Measurements from ENCODE around the gene S100P. TPM values are rescaled to one million over a fixed set of nuclear protein-coding genes. Genes with fewer than 3 reads are reported as not detected.

S100P gene
- total and polyA plus RNA-seq, 3 donors from 2014 or later: 0.19 to 3.5 (median 2.1) TPM

DNA sequence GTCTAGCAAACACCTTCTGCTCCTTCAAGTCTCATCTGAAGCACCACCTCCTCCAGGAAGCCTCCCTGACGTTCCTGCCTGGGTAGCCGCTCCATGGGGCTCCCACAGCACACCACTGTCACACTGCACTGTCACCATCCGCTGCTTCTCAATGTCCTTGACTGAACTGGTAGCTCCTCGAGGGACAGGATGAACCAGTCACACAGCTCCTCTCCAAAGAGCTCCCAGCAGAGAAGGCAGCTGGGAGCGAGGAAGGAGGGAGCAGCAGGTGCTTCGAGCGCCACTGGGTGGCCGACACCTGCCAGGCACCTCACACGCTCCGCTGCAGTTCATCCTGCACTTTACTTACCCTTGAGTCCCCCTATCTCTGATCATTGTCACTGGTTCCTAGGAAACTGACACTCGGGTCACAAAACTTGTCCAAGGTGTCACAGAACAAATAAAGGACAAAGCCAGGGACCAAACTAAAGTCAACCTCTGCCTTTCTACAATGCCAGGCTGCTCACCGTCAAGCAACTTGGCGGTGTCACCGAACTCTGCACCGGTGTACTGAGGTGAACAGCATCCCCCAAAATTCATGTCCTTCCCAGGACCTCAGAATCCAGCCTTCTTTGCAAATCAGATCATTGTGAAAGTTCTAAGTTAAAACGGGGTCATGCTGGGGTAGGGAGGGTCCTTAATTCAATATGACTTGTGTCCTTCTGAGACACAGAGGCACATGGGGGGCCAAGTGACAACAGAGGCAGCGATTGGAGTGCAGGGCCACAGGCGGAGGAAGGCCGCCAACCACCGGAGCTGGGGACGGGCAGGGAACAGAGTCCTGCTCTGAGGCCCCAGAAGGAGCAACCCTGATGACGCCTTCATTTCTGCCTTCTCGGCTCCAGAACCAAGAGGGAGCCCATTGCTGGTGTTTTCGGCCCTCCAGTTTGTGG lies 5.5 kb upstream of the S100P start:
- intact Hi-C loops (cut with DNase I; ENCODE audit: low total_unique reads): no loop called here
- no peak for TF ChIP-seq POLR2A (IDR thresholded peaks at IDR 0.05)
- TF ChIP-seq, protein P1, sequence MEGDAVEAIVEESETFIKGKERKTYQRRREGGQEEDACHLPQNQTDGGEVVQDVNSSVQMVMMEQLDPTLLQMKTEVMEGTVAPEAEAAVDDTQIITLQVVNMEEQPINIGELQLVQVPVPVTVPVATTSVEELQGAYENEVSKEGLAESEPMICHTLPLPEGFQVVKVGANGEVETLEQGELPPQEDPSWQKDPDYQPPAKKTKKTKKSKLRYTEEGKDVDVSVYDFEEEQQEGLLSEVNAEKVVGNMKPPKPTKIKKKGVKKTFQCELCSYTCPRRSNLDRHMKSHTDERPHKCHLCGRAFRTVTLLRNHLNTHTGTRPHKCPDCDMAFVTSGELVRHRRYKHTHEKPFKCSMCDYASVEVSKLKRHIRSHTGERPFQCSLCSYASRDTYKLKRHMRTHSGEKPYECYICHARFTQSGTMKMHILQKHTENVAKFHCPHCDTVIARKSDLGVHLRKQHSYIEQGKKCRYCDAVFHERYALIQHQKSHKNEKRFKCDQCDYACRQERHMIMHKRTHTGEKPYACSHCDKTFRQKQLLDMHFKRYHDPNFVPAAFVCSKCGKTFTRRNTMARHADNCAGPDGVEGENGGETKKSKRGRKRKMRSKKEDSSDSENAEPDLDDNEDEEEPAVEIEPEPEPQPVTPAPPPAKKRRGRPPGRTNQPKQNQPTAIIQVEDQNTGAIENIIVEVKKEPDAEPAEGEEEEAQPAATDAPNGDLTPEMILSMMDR (IDR thresholded peaks at IDR 0.05): no peak
- Histone ChIP-seq H3K27ac (no peak overlapping the region), H3K9me3 (no peaks in the 10 kb centered on the region), H3K4me3 (no peak overlapping the region), H3K4me1 (no peaks in the 10 kb centered on the region), H3K36me3 (ENCODE audit: low read depth, missing control alignments) (no peaks in the 10 kb centered on the region), H3K27me3 (no peaks in the 10 kb centered on the region)
- WGBS, 2 donors: 84 to 85% methylated on average over 24 of the region's 24 CpGs
- DNase-seq: no peak

DNA sequence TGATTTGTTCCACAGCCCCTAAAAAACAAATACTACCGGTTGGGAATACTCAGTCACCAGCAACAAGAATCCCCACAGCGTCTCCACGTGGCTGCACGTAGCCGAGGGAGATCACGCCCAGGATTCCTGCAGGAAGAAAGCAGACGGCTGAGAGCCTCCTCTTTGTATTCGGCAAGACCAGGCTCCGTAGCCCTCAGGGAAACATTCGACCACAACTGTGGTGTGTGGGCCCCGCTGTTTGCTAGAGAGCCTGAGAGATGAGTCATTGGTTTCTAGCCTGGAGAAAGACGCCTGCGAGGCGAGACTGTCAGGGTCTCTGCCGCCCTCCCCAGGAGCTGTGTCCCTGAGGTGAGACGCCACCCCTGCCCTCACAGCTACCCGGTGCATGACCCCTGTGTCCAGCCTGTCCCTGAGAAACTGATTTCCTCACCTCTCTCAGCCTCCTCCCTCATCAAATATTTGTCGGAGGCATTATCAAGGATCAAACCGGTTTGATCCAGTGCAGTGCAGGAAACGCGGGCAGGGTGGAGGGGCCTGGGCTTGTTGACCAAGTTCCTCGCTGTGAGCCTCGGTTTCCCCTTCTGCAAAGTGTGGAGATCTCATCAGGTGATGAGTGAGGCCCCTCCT lies 4.7 kb upstream of the S100P start:
- Histone ChIP-seq H3K4me3 (no peak overlapping the region), H3K9me3 (no peaks in the 10 kb centered on the region), H3K27ac (no peak overlapping the region), H3K36me3 (ENCODE audit: low read depth, missing control alignments) (no peaks in the 10 kb centered on the region), H3K27me3 (no peaks in the 10 kb centered on the region), H3K4me1 (no peaks in the 10 kb centered on the region)
- DNase-seq: no peak
- TF ChIP-seq, protein P1 (IDR thresholded peaks at IDR 0.05): no peak
- no peak for TF ChIP-seq POLR2A (IDR thresholded peaks at IDR 0.05)
- intact Hi-C loops (cut with DNase I; ENCODE audit: low total_unique reads): no loop called here
- 18 to 53% methylated on average over 23 of the region's 23 CpGs for WGBS, 2 donors

DNA sequence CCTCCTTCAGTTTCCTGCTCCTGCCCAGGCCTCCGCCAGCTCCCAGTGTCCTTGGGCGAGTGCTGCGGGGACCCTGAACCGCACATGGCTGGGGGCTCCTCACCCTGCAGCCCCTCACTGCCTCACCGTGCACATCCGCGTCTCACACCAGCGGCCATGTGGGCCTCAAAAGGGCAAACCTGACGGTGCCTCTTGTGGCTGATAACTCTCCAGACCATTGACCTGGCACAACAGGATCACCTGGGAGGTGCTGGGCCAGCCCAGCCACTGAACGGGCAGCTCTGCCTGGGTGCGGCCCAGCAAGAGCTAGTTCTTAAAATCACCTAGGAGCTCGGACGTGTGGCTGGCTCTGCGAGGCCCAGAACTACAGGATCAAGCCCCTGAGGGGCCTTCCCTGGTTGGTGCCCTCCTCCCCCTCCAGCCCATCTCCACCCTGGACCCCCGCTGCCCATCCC lies 4.1 kb upstream of the S100P start:
- TF ChIP-seq POLR2A (IDR thresholded peaks at IDR 0.05): no peak
- TF ChIP-seq, protein P1 (IDR thresholded peaks at IDR 0.05): no peak
- no peak for DNase-seq
- no peaks in the 10 kb centered on the region for H3K4me1 ChIP-seq
- no peaks in the 10 kb centered on the region for H3K9me3 ChIP-seq
- H3K36me3 ChIP-seq (ENCODE audit: low read depth, missing control alignments): no peaks in the 10 kb centered on the region
- H3K27ac ChIP-seq: no peak overlapping the region
- H3K4me3 ChIP-seq: no peak overlapping the region
- H3K27me3 ChIP-seq: no peaks in the 10 kb centered on the region
- 61 to 65% methylated on average over 10 to 15 of the region's 15 CpGs for WGBS, 2 donors
- intact Hi-C loops (cut with DNase I; ENCODE audit: low total_unique reads): no loop called here

DNA sequence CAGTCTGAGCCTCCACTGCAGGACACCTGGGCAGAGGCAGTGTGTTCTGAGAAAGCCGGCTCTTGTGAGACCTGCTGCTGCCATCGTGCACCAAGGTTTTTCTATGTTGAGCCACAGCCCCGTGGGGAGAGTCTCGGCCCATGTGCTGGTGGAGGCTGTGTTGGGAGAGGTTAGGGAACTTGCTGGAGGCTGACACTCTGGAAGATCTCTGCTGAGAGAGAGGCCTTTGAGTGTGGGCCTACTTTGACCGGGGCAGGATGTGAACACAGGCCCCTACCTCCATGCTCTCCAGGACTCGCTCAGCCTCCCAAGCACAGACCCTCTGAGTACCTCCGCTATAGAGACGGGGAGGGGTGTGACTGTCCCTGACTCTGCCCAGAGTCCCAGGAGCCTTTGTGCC lies 1.3 kb upstream of the S100P start:
- no peak overlapping the region for H3K27ac ChIP-seq
- no peaks in the 10 kb centered on the region for H3K36me3 ChIP-seq (ENCODE audit: low read depth, missing control alignments)
- no peak for TF ChIP-seq POLR2A (IDR thresholded peaks at IDR 0.05)
- TF ChIP-seq, protein P1 (IDR thresholded peaks at IDR 0.05): no peak
- no peaks in the 10 kb centered on the region for H3K9me3 ChIP-seq
- no peaks in the 10 kb centered on the region for H3K27me3 ChIP-seq
- intact Hi-C loops (cut with DNase I; ENCODE audit: low total_unique reads): no loop called here
- no peak overlapping the region for H3K4me3 ChIP-seq
- no peaks in the 10 kb centered on the region for H3K4me1 ChIP-seq
- DNase-seq: no peak
- 94% methylated on average over 6 of the region's 8 CpGs; no CpG with 5 or more reads in 1 of the 2 donors for WGBS, 2 donors

Measured in testis (tissue), 3 donors.